A172 (cell line): ENCODE data around the gene SLC22A5. TPM values are rescaled to one million over a fixed set of nuclear protein-coding genes. Genes with fewer than 3 reads are reported as not detected.

Source experiments
- DNase-seq: peaks from one replicate; pipeline ENCODE4 v3.0.0-alpha.2; 2015; ENCODE audit warnings: low spot score
- total RNA-seq: library from RNA; depleted of rRNA; stranded (reverse); fragments of >200 nt; shearing (Covaris generic); gene quantifications from 2 replicates; pipeline ENCODE4 v1.2.3, GENCODE V29; 2014; rRNA removed

The SLC22A5 gene
- 5.7 and 5.9 TPM in 2 replicates for total RNA-seq

GRCh38 chr5:132369474-132370180 lies at the start of gene SLC22A5:
Gene SLC22A5 (plus strand): TSS chr5:132369710. CDS start chr5:132369973, 263 bp downstream.
- DNase-seq: peak; percentile 18

GRCh38 chr5:132319975-132320374 lies 49.5 kb upstream of the SLC22A5 start:
- DNase-seq: no peak

- DNase-seq: no peak
Observed at GRCh38 chr5:132321109-132321721, 48.3 kb upstream of the SLC22A5 start.

GRCh38 chr5:132322266-132322665 lies 47.2 kb upstream of the SLC22A5 start:
- no peak for DNase-seq

DNA sequence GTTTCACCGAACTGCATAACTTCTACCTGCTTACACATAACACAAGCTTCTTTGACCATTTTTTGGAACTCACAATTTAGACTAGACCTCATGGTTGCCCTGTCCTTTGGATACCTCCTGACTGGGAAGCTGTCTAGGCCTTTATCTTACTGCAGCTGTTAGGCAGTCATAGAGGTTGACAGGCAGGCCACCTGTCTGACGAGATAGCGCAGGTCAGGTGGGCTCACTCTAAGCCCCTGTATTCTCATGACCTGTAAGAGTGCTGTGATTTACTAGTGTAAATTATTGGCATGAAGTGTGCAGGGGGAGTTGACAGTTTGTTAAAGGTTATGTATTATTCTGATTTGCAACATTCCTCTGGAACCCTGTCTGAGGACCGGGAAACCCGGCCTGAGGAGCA lies 46.3 kb upstream of the SLC22A5 start:
- no peak for DNase-seq

- DNase-seq: no peak
Observed at GRCh38 chr5:132325691-132326090, 43.8 kb upstream of the SLC22A5 start.

GRCh38 chr5:132327252-132327955 lies 42.1 kb upstream of the SLC22A5 start:
- no peak for DNase-seq

GRCh38 chr5:132334812-132335211 lies 34.7 kb upstream of the SLC22A5 start:
- peak; percentile 22 for DNase-seq

GRCh38 chr5:132335402-132335801 lies 34.1 kb upstream of the SLC22A5 start:
- no peak for DNase-seq

GRCh38 chr5:132339502-132339901 lies 30.0 kb upstream of the SLC22A5 start:
- DNase-seq: no peak

DNA sequence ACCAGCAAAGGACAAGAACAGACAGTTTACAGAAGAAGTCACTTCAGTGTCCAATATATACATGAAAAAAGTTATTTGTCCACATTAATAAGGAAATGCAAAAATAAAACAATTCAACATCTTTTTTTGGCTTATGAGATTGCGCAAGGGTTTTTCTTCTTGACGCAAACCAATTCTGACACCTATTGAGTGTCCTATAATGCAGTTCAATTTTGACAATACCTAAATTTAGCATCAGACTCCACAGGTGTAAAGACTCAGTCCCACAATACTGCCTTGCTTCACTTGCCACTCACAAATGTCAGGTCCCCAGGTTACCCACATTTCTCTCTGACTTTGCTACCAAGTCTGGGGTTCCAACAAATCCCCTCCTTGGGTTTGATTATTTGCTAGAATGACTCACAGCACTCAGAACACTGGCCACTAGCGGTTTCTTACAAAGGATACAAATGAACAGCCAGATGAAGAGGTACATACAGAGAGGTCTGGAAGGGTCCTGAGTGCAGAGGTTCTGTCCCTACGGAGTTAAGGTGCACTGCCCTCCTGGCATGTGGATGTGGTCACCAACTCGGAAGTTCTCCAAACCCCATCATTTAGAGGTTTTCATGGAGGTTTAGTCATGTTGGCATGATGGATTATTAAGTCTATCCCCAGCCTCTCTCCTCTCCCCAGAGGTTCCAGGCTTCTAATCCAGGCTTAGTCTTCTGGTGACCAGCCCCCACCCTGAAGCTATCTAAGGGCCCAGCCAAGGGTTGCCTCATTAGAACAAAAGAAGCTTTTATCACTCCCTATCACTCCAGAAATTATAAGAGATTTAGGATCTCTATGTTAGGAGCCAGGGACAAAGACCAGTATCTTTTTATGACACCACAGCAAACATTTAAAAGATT lies 27.0 kb upstream of the SLC22A5 start:
- no peak for DNase-seq

GRCh38 chr5:132344775-132345514 lies 24.6 kb upstream of the SLC22A5 start:
- no peak for DNase-seq

DNA sequence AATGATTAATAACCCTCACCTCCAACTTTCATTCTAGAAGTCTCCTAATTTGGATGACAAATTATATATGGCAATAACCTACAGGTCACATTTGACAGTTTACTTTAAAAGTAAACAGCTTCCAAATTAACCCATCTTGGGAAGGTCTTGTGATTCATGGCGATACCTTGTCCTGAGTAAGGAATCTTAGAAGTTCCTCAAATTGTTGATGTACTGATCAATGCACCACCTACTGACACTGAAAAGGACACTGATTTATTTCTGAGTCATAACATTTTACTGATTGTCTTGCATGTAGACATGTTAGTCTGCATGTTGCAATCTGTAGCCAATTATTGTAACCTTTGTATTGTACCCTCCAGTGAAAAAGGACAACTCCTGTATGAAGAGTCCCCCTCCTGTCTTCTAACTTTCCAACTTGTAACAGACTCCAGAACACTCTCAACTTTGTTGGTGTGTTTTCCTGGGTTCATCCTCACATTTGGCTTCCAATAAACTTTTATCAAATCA lies 16.0 kb upstream of the SLC22A5 start:
- no peak for DNase-seq

- no peak for DNase-seq
Observed at GRCh38 chr5:132354381-132355139, 14.9 kb upstream of the SLC22A5 start.

DNA sequence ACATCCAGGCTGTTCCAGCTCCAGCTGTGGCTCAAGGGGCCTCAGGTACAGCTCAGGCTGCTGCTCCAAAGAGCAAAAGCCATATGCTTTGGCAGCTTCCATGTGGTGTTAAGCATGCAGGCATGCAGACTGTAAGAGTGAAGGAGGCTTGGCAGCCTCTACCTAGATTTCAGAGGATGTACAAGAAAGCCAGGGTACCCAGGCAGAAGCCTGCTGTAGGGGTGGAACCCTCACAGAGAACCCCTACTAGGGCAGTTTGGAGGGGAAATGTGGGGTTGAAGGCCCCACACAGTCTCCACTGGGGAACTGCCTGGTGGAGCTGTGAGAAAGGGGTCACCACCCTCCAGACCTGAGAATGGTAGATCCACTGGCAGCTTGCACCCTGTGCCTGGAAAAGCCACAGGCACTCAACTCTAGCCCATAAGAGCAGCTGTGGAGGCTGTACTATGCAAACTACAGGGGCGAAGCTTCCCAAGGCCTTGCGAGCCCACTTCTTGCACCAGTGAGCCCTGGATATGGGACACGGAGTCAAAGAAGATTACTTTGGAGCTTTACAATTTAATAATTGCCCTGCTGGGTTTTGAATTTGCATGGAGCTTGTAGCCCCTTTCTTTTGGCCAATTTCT lies 14.3 kb upstream of the SLC22A5 start:
- DNase-seq: no peak

GRCh38 chr5:132358775-132359174 lies 10.7 kb upstream of the SLC22A5 start:
- no peak for DNase-seq

DNA sequence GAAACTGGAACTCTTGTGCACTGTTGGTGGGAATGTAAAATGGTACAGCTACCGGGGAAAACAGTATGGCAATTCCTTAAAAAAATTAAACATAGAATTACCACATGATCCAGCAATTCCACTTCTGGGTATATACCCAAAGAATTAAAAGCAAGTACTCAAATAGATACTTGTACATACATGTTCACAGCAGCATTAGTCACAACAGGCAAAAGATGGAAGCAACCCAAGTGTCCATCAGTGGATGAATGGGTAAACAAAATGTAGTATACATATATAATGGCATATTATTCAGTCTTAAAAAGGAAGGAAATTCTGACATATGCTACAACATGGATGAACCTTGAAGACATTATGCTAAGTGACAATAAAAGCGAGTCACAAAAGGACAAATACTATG lies 7.4 kb upstream of the SLC22A5 start:
- no peak for DNase-seq

DNA sequence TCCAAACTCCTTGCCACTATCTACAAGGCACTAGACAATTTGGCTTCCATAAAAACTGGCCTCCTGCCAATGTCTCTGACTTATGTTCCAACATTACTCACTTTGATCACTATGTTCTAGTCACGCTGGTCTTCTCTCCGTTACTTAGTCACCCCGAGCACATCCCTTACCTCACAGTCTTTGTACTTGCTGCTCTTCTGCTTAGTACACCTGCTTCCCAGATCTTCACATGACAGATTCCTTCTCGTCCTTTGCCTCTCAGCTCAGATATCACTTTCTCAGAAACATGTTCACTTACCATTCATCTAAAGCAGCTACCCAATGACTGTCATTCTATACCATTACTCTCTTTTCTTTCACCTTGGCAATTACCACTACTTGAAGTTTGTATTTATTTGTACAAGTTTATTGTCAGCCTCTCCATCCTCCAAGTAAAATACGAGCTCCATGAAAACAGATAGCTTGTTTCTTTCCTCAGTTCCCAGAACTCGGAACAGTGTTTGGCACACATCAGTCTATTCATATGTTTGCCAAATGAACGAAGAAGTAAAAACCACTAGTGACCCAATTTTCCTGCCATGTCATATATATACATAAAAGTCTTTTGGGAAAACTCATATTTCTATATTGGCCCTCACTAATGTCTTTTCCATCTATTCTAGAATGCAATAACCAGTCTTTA lies 5.9 kb upstream of the SLC22A5 start:
- peak; percentile 93 for DNase-seq

GRCh38 chr5:132364319-132364718 lies 5.2 kb upstream of the SLC22A5 start:
- DNase-seq: peak; percentile 69
